ENCODE data around the gene TCF7L2.

GRCh38 chr10:113182154-113182553, 232.1 kb downstream of the TCF7L2 start:
- TF ChIP-seq, protein P1, sequence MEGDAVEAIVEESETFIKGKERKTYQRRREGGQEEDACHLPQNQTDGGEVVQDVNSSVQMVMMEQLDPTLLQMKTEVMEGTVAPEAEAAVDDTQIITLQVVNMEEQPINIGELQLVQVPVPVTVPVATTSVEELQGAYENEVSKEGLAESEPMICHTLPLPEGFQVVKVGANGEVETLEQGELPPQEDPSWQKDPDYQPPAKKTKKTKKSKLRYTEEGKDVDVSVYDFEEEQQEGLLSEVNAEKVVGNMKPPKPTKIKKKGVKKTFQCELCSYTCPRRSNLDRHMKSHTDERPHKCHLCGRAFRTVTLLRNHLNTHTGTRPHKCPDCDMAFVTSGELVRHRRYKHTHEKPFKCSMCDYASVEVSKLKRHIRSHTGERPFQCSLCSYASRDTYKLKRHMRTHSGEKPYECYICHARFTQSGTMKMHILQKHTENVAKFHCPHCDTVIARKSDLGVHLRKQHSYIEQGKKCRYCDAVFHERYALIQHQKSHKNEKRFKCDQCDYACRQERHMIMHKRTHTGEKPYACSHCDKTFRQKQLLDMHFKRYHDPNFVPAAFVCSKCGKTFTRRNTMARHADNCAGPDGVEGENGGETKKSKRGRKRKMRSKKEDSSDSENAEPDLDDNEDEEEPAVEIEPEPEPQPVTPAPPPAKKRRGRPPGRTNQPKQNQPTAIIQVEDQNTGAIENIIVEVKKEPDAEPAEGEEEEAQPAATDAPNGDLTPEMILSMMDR (IDR thresholded peaks at IDR 0.05): no peak
- TF ChIP-seq POLR2A (IDR thresholded peaks at IDR 0.05): no peak
